Endothelial cell of umbilical vein (primary cell): ENCODE results near the gene HES3. TPM values are rescaled to one million over a fixed set of nuclear protein-coding genes. Genes with fewer than 3 reads are reported as not detected.

Source experiments
- BruUV-seq: library from RNA; stranded (reverse); fragments of 400-500 nt; replicated peaks from 2 replicates; lab custom pipeline; 2021; lab: Mats Ljungman, UMichigan
- CTCF ChIA-PET: fragments of 300-600, 350-600 bp; sonication (Branson Sonifier 250); formaldehyde crosslinking; loops from one replicate; lab custom pipeline; 2021; ENCODE audit warnings: antibody characterized with exemption, inconsistent platforms; lab: Charles Lee
- POLR2A ChIA-PET: fragments of 300-600, 350-600 bp; sonication (Branson Sonifier 250); formaldehyde crosslinking; loops from one replicate; lab custom pipeline; 2021; ENCODE audit warnings: antibody characterized with exemption, inconsistent platforms; lab: Charles Lee
- DNase-seq: peaks from one replicate; pipeline ENCODE4 v3.0.0-alpha.2; 2011; ENCODE audit warnings: low read depth, low spot score
- FAIRE-seq: peaks from 2 replicates; lab custom pipeline; 2011; peaks lifted over from hg19 to GRCh38; lab: Jason Lieb, UNC
- H2AFZ ChIP-seq: 2 replicates; pipeline ENCODE4 v1.6.0; 2012; ENCODE audit warnings: low read depth, low read length, control low read depth, inconsistent platforms
- H3K27ac ChIP-seq: 2 replicates; pipeline ENCODE4 v1.5.1; 2011; ENCODE audit warnings: low read depth, mild to moderate bottlenecking, control low read depth, low read length, moderate library complexity; ENCODE audit not compliant: insufficient read depth
- H3K27me3 ChIP-seq, 2 experiments: 2 replicates each; pipeline versions ENCODE4 v1.6.0 to v1.6.1; 2011; ENCODE audit warnings: low read length in 2 of 2, mixed read lengths in 1 of 2; ENCODE audit not compliant: control insufficient read depth in 2 of 2, insufficient read depth in 2 of 2
- H3K36me3 ChIP-seq, 2 experiments: 2 replicates in 1 of 2; 3 replicates in 1 of 2; pipeline ENCODE4 v1.5.1; 2011; ENCODE audit warnings: low read length in 2 of 2, mild to moderate bottlenecking in 1 of 2, moderate library complexity in 1 of 2; ENCODE audit not compliant: control insufficient read depth in 2 of 2, insufficient read depth in 2 of 2; ENCODE audit errors: extremely low read depth in 1 of 2
- H3K4me1 ChIP-seq: 3 replicates; pipeline ENCODE4 v1.5.1; 2011; ENCODE audit warnings: mild to moderate bottlenecking, low read length; ENCODE audit not compliant: control insufficient read depth, insufficient read depth; ENCODE audit errors: extremely low read depth
- H3K4me2 ChIP-seq: 2 replicates; pipeline ENCODE4 v1.6.1; 2011; ENCODE audit warnings: low read length, control low read depth, mixed read lengths; ENCODE audit not compliant: insufficient read depth
- H3K4me3 ChIP-seq, 3 experiments: fragments of 200-600 bp in 1 of 3; sonication (generic), shearing (Covaris generic) in 1 of 3; replicated peaks in 1 of 3; 2 replicates each; pipeline ENCODE4 v1.5.1; 2011 to 2016; ENCODE audit warnings: control low read depth in 3 of 3, low read length in 3 of 3, mild to moderate bottlenecking in 2 of 3, inconsistent platforms in 1 of 3, low read depth in 1 of 3, moderate library complexity in 1 of 3; ENCODE audit not compliant: insufficient read depth in 1 of 3
- H3K79me2 ChIP-seq: 2 replicates; pipeline ENCODE4 v1.6.0; 2012; ENCODE audit warnings: low read length, inconsistent platforms; ENCODE audit not compliant: control insufficient read depth, insufficient read depth
- H3K9ac ChIP-seq: replicated peaks from 2 replicates; pipeline ENCODE3; 2011; ENCODE audit warnings: low read length, control low read depth; ENCODE audit not compliant: insufficient read depth; ENCODE audit errors: extremely low read depth
- H3K9me1 ChIP-seq: replicated peaks from 3 replicates; pipeline ENCODE4 v1.6.0; 2011; ENCODE audit warnings: mild to moderate bottlenecking, low read length; ENCODE audit not compliant: control insufficient read depth, insufficient read depth; ENCODE audit errors: extremely low read depth
- H3K9me3 ChIP-seq: replicated peaks from 2 replicates; pipeline ENCODE4 v1.5.1; 2012; ENCODE audit warnings: low read length, inconsistent platforms; ENCODE audit not compliant: control insufficient read depth, insufficient read depth
- H4K20me1 ChIP-seq: replicated peaks from 2 replicates; pipeline ENCODE3; 2011; ENCODE audit warnings: mild to moderate bottlenecking, low read length; ENCODE audit not compliant: control insufficient read depth, insufficient read depth; ENCODE audit errors: extremely low read depth
- EZH2 ChIP-seq: IDR thresholded peaks from 2 replicates; pipeline ENCODE4 v1.6.1; 2012; ENCODE audit warnings: borderline replicate concordance, low read depth, mild to moderate bottlenecking, moderate library complexity, low read length, inconsistent platforms; ENCODE audit not compliant: severe bottlenecking
- FOS ChIP-seq: IDR thresholded peaks from 2 replicates; pipeline ENCODE4 v1.6.1; 2011; ENCODE audit warnings: mild to moderate bottlenecking, low read length, moderate library complexity, borderline replicate concordance; ENCODE audit not compliant: insufficient read depth
- GATA2 ChIP-seq: IDR thresholded peaks from 2 replicates; pipeline ENCODE4 v1.7.0; 2011; ENCODE audit warnings: low read depth, mild to moderate bottlenecking, moderate library complexity, mixed read lengths, low read length; ENCODE audit not compliant: insufficient read length, insufficient read depth
- JUN ChIP-seq: IDR thresholded peaks from 2 replicates; pipeline ENCODE4 v1.6.1; 2011; ENCODE audit warnings: borderline replicate concordance, low read depth; ENCODE audit not compliant: insufficient read length, insufficient read depth
- MYC ChIP-seq: IDR thresholded peaks from one replicate; pipeline ENCODE4 v1.6.1; 2011; ENCODE audit warnings: mild to moderate bottlenecking, low read depth, low read length
- POLR2A ChIP-seq: IDR thresholded peaks from 2 replicates; pipeline ENCODE4 v1.6.1; 2012; ENCODE audit warnings: low read depth, mild to moderate bottlenecking, control low read depth, low read length
- POLR2AphosphoS5 ChIP-seq: IDR thresholded peaks from 2 replicates; pipeline ENCODE4 v1.6.1; 2012; ENCODE audit warnings: low read depth, mild to moderate bottlenecking, control low read depth, low read length, moderate library complexity; ENCODE audit not compliant: insufficient read depth
- dilution Hi-C: fragments of 300-500 bp; cut with MboI; formaldehyde crosslinking; loops from one replicate; pipeline ENCODE4 v1.15.0; 2019; ENCODE audit warnings: low sequenced_read_pairs; ENCODE audit not compliant: extremely low pct_ligation_motif_present
- intact Hi-C: fragments of 100-400 bp; cut with micrococcal nuclease; formaldehyde crosslinking; loops from one replicate; pipeline ENCODE4 v1.10.0; 2022
- polyA plus RNA-seq, 4 experiments: library from polyadenylated mRNA; depleted of rRNA in 3 of 4; stranded (reverse) in 3 of 4; unstranded in 1 of 4; fragments of >200 nt; gene quantifications; 2 replicates each; pipeline versions ENCODE4 v1.2.1 to v1.2.3, GENCODE V29; 2011 to 2012; ENCODE audit warnings: missing spikeins in 1 of 4
- total RNA-seq: library from RNA; stranded (reverse); gene quantifications from 2 replicates; pipeline ENCODE4 v1.2.3, GENCODE V29; 2021
- TF ChIP-seq, protein P1 (sequence below): IDR thresholded peaks from 2 replicates; pipeline ENCODE4 v1.6.1; 2011; ENCODE audit not compliant: insufficient read depth, insufficient read length
- TF ChIP-seq, protein P2 (sequence below), 2 donors: IDR thresholded peaks; 1 replicate in 1 of 2; 2 replicates in 1 of 2; pipeline ENCODE4 v1.5.1; 2011; ENCODE audit warnings: low read length in 2 of 2, mild to moderate bottlenecking in 2 of 2, moderate library complexity in 2 of 2, control low read depth in 1 of 2, inconsistent platforms in 1 of 2, low read depth in 1 of 2; ENCODE audit not compliant: insufficient read depth in 1 of 2; ENCODE audit errors: extremely low read depth in 1 of 2

HES3 gene
- total and polyA plus RNA-seq, 2 donors (not counting 3 experiments of a cell fraction or from before 2014, with no cell fraction given) = not detected

DNA sequence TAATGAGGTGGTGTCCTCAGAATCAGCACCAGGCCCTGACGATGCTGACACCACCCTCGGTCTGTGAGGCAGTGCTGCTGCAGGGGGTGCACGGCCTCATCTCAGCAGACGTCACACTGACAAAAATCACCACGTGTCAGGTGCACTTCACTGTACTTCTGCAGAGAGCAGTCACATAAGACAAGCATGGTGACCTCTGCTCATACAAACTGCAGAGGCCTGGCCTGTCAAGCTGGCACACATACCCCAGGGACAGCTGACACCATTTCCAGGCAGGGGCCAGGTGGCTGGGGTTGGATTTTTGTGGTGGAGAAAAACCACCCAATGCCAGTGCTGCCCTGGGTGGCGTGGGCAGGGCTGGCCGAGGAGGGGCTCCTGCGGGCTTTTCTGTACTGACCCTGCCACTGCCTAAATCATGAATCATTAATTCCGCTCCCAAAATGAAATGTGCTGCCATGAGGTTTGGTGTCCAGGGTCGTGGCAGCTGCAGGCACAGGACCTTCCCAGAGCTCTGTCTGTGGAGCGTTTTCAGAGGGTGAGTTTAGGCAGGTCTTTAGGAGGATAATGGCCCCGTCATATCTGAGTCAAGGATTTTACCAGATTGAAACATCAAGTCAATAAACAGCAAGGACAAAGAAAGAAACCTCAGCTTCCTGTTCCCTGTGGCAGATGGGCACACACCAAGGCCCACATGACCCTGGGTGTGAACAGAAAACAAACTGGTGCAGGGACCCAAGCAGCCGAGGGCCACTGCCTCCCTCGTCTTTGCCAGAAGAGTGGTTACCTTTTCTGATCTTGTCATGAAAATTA lies 50.3 kb downstream of the HES3 start:
- no peaks in the 10 kb centered on the region for H3K4me1 ChIP-seq
- no peak for FAIRE-seq
- H2AFZ ChIP-seq = no peak overlapping the region
- H3K27ac ChIP-seq = no peak overlapping the region
- H3K4me3 ChIP-seq = no peak overlapping the region
- DNase-seq = no peak
- H3K9ac ChIP-seq = no peak overlapping the region
- dilution Hi-C loops = no loop called here
- no TSS peak for BruUV-seq
- POLR2A ChIA-PET = no interaction called here
- intact Hi-C loops = no loop called here
- H3K4me2 ChIP-seq = no peak overlapping the region
- CTCF ChIA-PET = interaction anchor here (0.7 kb wide), 1 partner anchor 22 kb away, joined by 3 read pairs; no protein-coding TSS in a partner anchor
- H4K20me1 ChIP-seq = no peaks in the 10 kb centered on the region
- no peaks in the 10 kb centered on the region for H3K27me3 ChIP-seq
- H3K36me3 ChIP-seq = no peaks in the 10 kb centered on the region
- no peaks in the 10 kb centered on the region for H3K9me3 ChIP-seq
- H3K79me2 ChIP-seq = no peaks in the 10 kb centered on the region
- H3K9me1 ChIP-seq = no peaks in the 10 kb centered on the region
- TF ChIP-seq POLR2AphosphoS5 (no peak), MYC (no peak), FOS (no peak), EZH2 (no peak), GATA2 (no peak), POLR2A (no peak), JUN (no peak)
- TF ChIP-seq, protein P1, sequence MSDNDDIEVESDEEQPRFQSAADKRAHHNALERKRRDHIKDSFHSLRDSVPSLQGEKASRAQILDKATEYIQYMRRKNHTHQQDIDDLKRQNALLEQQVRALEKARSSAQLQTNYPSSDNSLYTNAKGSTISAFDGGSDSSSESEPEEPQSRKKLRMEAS = no peak
- TF ChIP-seq, protein P2, sequence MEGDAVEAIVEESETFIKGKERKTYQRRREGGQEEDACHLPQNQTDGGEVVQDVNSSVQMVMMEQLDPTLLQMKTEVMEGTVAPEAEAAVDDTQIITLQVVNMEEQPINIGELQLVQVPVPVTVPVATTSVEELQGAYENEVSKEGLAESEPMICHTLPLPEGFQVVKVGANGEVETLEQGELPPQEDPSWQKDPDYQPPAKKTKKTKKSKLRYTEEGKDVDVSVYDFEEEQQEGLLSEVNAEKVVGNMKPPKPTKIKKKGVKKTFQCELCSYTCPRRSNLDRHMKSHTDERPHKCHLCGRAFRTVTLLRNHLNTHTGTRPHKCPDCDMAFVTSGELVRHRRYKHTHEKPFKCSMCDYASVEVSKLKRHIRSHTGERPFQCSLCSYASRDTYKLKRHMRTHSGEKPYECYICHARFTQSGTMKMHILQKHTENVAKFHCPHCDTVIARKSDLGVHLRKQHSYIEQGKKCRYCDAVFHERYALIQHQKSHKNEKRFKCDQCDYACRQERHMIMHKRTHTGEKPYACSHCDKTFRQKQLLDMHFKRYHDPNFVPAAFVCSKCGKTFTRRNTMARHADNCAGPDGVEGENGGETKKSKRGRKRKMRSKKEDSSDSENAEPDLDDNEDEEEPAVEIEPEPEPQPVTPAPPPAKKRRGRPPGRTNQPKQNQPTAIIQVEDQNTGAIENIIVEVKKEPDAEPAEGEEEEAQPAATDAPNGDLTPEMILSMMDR (IDR thresholded peaks at IDR 0.05; ENCODE audit: extremely low read depth in 1 of 2, insufficient read depth in 1 of 2, low read depth in 1 of 2, low read length in 2 of 2) = no peak
